Tibial nerve (tissue), 4 donors: ENCODE results near the gene FAM83B.
"Not testable (repeated sequence)": the region's sequence is repeated elsewhere in the genome, so short reads cannot be mapped to it uniquely, and the experiment has no call there.

Source experiments
- EP300 ChIP-seq, 2 donors: sonication (generic); formaldehyde crosslinking; IDR thresholded peaks; one replicate each; pipeline ENCODE4 v1.6.1; 2017; ENCODE audit warnings: antibody characterized with exemption in 2 of 2, mild to moderate bottlenecking in 1 of 2
- TF ChIP-seq, protein P1 (sequence below), 5 experiments: fragments of 200-600 bp in 3 of 5; fragments of 450-650 bp in 2 of 5; sonication (generic) in 3 of 5; IDR thresholded peaks; one replicate each; pipeline ENCODE4 v1.5.1; 2016 to 2019; ENCODE audit warnings: antibody characterized with exemption in 5 of 5, mild to moderate bottlenecking in 3 of 5, moderate library complexity in 2 of 5

DNA sequence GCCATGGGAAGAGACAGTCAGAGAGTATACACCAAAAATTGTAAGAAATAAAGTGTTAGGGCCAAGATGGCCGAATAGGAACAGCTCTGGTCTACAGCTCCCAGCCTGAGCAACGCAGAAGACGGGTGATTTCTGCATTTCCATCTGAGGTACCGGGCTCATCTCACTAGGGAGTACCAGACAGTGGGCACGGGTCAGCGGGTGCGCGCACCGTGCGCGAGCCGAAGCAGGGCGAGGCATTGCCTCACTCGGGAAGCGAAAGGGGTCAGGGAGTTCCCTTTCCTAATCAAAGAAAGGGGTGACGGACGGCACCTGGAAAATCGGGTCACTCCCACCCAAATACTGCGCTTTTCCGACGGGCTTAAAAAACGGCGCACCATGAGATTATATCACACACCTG is 114.8 kb downstream of the FAM83B start:
- TF ChIP-seq, protein P1, sequence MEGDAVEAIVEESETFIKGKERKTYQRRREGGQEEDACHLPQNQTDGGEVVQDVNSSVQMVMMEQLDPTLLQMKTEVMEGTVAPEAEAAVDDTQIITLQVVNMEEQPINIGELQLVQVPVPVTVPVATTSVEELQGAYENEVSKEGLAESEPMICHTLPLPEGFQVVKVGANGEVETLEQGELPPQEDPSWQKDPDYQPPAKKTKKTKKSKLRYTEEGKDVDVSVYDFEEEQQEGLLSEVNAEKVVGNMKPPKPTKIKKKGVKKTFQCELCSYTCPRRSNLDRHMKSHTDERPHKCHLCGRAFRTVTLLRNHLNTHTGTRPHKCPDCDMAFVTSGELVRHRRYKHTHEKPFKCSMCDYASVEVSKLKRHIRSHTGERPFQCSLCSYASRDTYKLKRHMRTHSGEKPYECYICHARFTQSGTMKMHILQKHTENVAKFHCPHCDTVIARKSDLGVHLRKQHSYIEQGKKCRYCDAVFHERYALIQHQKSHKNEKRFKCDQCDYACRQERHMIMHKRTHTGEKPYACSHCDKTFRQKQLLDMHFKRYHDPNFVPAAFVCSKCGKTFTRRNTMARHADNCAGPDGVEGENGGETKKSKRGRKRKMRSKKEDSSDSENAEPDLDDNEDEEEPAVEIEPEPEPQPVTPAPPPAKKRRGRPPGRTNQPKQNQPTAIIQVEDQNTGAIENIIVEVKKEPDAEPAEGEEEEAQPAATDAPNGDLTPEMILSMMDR (IDR thresholded peaks at IDR 0.05): not testable (repeated sequence)
- not testable (repeated sequence) for TF ChIP-seq EP300 (IDR thresholded peaks at IDR 0.05)
